CD4-positive, alpha-beta T cell treated with Interleukin-12 subunit alpha and Interleukin-12 subunit beta, for 1 hour (primary cell): ENCODE data around the gene MAFG.
A peak's percentile ranks its signal among the peaks of the same experiment; 100 is the strongest.

Source experiments
- DNase-seq: peaks from one replicate; pipeline ENCODE4 v3.0.0-alpha.2; 2020

Gene MAFG

GRCh38 chr17:81890447-81891302 lies 36.9 kb downstream of the MAFG start:
- DNase-seq = peak; percentile 20

GRCh38 chr17:81889602-81890001 lies 37.9 kb downstream of the MAFG start:
- DNase-seq = no peak

- DNase-seq = no peak
These were observed 38.4 kb downstream of the MAFG start for GRCh38 chr17:81888988-81889595.

- no peak for DNase-seq
These were observed 39.2 kb downstream of the MAFG start for GRCh38 chr17:81888105-81888987.

DNA sequence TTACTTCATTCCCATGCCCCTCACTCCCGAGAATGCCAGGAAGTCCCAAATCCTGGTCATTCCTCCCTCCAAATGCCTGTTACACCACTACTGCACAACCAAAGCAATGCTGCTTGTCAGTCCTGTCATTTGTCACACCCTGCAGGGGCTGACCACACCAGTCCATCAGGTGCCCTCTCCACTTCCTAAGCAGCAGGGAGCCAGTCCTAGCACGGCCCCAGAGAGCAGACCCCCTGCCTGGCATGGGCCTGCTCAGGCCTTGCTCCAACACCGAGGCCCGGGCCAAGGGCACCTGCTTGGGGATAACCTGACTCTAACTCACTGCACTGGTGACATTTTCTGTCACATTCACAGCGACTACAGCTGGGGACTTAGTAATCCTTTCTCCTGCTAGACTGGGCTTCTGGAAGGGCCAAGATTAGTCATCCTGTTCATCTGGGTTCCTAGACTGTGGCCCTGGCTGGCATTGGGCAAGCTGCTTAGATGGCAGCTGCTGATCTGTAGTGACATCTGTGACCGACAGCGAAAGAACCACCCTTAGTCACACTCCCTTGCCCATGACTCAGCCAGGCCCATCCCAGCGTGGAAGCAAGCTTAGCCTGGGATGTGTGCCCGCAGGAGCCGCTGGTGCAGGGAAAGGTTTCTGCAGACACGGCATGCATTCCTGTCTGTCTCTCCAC lies 41.5 kb downstream of the MAFG start:
- DNase-seq = no peak

- DNase-seq = no peak
These were observed 42.1 kb downstream of the MAFG start for GRCh38 chr17:81885454-81885853.

- DNase-seq = no peak
These were observed 42.6 kb downstream of the MAFG start for GRCh38 chr17:81884968-81885367.

GRCh38 chr17:81884520-81884919 lies 43.0 kb downstream of the MAFG start:
- no peak for DNase-seq

- no peak for DNase-seq
These were observed 48.4 kb downstream of the MAFG start for GRCh38 chr17:81879121-81879520.

DNA sequence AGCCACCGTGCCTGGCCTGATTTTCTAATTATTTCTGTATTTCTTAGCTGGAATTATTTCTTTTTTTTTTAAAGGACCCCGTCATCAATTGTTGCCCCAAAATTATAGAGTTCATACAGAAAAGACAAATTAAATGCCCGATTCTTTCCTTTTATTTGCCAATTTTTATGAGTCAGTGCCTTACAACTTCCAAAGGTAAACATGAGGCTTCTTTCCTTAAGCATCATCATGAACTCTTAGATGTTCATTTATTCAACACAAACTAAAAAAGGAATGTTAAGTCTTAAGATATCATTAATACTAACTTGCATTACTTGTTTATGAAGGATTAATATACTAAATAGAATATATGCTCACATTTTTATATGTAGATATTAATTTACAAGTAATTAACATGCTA lies 49.2 kb downstream of the MAFG start:
- DNase-seq = no peak

DNA sequence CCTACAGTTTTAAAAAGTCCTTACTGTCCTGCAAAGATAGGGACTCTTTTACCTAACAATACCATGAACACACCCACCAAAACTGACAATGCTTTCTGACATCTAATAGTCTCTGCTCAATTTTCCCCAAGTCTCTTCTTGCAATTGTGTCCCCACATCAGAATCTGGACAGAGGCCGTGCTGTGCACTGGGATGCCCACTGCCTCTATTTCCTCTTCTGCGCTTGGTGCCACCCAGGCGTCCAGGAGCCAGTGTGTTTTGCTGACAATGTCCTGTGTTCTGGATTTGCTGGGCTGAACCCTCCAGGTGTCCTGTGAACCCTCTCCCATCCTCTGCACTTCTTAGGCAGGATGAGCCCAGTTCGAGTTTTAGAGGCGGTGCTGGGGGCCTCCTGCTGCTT lies 50.0 kb downstream of the MAFG start:
- DNase-seq = no peak

DNA sequence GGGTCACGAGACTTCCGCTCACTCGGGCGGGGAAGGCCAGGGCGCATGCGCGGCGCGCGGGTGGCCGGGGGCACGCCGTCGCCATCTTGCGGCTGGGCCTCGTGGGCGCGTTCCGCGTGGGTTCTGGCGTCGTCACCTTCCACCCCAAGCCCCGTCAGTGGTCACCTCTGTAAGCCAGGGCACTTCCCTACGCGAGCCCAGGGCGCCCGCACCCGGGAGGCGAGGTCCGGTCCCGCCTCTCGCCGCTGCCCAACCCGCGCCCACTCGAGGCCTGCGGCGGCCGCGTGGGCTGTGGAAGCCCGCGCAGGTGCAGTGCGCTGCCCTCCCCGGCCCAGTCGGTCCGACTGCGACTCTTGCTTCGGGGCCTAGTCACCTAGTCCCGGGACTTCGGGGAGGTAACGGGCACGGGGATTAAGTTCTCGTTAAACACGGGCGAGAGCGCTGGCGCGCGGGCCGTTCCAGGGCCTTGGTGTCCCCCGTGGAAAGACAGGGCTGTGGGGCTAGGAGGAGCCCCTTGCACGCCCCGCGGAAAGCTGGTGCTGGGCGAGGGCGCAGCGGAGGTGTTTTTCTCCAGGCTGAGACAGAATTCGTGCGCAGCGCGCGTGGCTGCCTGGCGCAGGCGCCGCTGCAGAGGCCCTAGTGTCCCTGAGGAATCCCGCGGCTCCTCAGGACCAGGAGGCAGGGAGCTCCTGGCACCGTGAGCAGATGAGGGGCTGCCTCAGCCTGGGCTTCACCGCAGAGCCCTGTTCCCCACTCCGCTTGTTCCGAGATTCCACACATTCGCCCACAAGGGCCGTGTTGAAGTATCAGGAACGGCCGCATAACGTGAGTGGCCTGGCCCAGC lies 55.9 kb downstream of the MAFG start:
- DNase-seq = peak; percentile 96

DNA sequence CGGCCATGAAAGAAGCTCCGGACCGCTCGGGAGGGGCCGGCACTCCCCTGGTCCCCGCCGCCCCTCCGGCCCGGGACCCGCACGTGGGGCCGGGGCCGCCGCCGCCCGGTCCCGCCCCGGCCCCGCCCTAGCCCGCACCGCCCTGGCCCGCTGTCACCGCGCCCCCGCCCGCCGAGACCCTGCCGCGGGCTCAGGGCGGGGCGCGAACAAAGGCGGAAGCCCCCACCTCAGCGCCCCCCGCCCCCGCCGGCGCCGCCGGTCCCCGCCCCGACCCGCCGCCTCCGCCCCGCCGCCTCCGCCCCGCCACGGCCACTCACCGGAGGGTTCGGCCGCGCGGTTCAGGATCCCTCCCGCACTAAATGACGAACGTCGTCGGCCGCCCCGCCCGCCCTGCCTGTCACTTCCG lies 56.6 kb downstream of the MAFG start, which contains the start of gene ARHGDIA:
Gene ARHGDIA, minus strand, starts transcription at position 357 of the 406 bp plus-strand sequence. CDS start 1,407 bp downstream, outside the sequence.
- DNase-seq = no peak

DNA sequence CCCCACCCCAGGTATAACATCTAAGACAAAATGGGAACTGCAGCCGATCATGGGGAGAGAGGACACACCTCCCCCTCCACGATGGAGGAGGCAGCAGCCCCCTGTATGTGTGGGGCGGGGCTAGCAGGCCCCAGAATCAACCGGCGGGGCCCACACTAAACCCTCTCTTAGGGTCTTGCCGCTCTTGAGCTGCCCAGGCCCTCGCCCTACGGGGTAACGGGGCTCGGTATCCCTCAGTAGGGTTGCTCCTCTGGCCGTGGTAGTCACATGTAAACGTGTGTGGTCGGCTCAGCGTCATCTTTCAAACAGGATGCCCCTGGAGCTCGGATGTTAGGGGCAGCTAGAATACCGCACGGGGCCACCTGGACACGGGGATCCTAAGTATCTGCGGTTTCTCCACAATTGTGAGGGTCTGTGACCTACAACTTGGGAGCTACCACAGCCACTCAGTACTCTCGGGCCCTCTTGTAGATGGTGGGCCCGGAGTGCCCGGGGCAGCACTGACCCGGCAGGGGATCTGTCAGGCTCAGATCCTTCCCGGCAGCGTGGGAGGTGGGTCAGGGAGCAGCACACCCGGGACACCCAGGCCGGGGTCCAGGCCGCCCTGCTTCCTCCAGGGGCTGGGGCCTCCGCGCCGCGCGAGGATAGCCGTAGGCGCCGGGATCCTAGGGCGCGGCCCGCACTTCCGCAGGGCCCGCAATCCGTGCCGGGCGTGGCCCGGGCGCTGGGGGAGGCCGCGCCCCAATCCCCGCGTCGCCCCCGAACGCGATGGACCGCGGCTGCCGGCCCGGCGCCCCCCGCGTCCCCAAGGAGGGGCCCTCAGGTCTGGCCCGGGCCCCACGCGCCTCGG lies 57.2 kb downstream of the MAFG start:
- peak; percentile 51 for DNase-seq

- DNase-seq = peak; percentile 42
These were observed 58.1 kb downstream of the MAFG start for GRCh38 chr17:81869221-81870130.

DNA sequence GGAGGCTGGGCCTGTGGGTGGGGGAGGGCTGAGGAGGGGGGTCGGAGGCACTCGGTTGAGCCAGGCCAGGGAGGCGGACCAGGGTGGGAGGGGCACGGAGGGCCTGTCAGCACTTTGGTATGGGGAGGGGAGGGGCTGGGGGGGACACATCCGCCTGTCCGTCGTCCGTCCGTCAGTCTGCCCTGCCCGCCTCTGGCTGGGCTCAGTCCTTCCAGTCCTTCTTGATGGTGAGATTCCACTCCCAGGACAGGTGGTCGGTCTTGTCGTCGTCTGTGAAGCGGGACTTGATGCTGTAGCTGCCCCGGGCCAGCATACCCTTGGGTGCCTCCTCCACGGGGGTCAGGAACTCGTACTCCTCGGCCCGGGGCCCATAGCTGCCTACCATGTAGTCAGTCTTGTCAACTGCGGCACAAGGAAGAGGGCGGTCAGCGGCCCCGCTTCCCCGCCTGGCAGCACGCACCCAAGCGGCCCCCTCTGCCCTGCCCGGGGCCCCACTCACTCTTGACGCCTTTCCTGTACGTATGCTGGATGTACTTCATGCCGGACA lies 58.8 kb downstream of the MAFG start:
- DNase-seq = no peak
